HEK293 (cell line): ENCODE measurements around the gene RUFY4.

Experiments used
- CTCF ChIA-PET: fragments of 350-600 bp; formaldehyde crosslinking; extraction: SDS; loops from one replicate; lab custom pipeline; 2021; ENCODE audit warnings: antibody characterized with exemption; lab: Yijun Ruan, JAX
- POLR2A ChIA-PET: fragments of 300-600 bp; formaldehyde crosslinking; extraction: SDS; loops from one replicate; lab custom pipeline; 2020; ENCODE audit warnings: antibody characterized with exemption, inconsistent platforms; lab: Yijun Ruan, JAX
- H3K27ac ChIP-seq: fragments of 200-500 bp; sonication (Bioruptor generic); 2 replicates; pipeline ENCODE4 v1.5.1; 2014; ENCODE audit warnings: low read depth, low read length, control low read depth, inconsistent platforms; ENCODE audit errors: extremely low read depth
- H3K36me3 ChIP-seq, 2 experiments: fragments of 200-500 bp in 1 of 2; sonication (Bioruptor generic) in 1 of 2; 1 replicate in 1 of 2; 2 replicates in 1 of 2; pipeline ENCODE4 v1.5.1; 2014 to 2017; ENCODE audit warnings: inconsistent platforms in 2 of 2, low read length in 2 of 2; ENCODE audit not compliant: control insufficient read depth in 2 of 2, insufficient read depth in 1 of 2
- H3K4me1 ChIP-seq: fragments of 200-500 bp; sonication (Bioruptor generic); 2 replicates; pipeline ENCODE4 v1.5.1; 2014; ENCODE audit warnings: mild to moderate bottlenecking, low read length, inconsistent platforms; ENCODE audit not compliant: control insufficient read depth, insufficient read depth
- H3K4me3 ChIP-seq: 2 replicates; pipeline ENCODE4 v1.5.1; 2011; ENCODE audit warnings: low read depth, mild to moderate bottlenecking, control low read depth, low read length, moderate library complexity
- H3K9me3 ChIP-seq: fragments of 200-500 bp; sonication (Bioruptor generic); 2 replicates; pipeline ENCODE4 v1.5.1; 2014; ENCODE audit warnings: low read depth, low read length, inconsistent platforms; ENCODE audit not compliant: control insufficient read depth, insufficient read depth
- CTCF ChIP-seq: fragments of 450-650 bp; formaldehyde crosslinking; IDR thresholded peaks from 2 replicates; pipeline ENCODE4 v1.5.1; 2016; ENCODE audit warnings: missing biosample characterization, missing genetic modification characterization
- KLF10 ChIP-seq: fragments of 450-650 bp; IDR thresholded peaks from 2 replicates; pipeline ENCODE4 v1.5.1; 2018; ENCODE audit warnings: missing biosample characterization, mild to moderate bottlenecking, missing genetic modification characterization
- KLF8 ChIP-seq: fragments of 450-650 bp; formaldehyde crosslinking; IDR thresholded peaks from 2 replicates; pipeline ENCODE4 v1.5.1; 2016; ENCODE audit warnings: missing biosample characterization, missing genetic modification characterization
- PRDM1 ChIP-seq: fragments of 450-650 bp; formaldehyde crosslinking; IDR thresholded peaks from 2 replicates; pipeline ENCODE4; 2016; ENCODE audit warnings: missing biosample characterization, missing genetic modification characterization
- SP2 ChIP-seq: fragments of 450-650 bp; formaldehyde crosslinking; IDR thresholded peaks from 2 replicates; pipeline ENCODE4 v1.5.1; 2016; ENCODE audit warnings: missing biosample characterization, missing genetic modification characterization
- SP3 ChIP-seq: fragments of 450-650 bp; formaldehyde crosslinking; IDR thresholded peaks from 2 replicates; pipeline ENCODE4 v1.5.1; 2016; ENCODE audit warnings: missing biosample characterization, missing genetic modification characterization
- TSHZ1 ChIP-seq: fragments of 450-650 bp; formaldehyde crosslinking; IDR thresholded peaks from 2 replicates; pipeline ENCODE4 v1.5.1; 2016; ENCODE audit warnings: missing biosample characterization, missing genetic modification characterization, borderline replicate concordance
- ZNF174 ChIP-seq: fragments of 450-650 bp; formaldehyde crosslinking; IDR thresholded peaks from 2 replicates; pipeline ENCODE4 v1.5.0; 2017; ENCODE audit warnings: missing biosample characterization, mild to moderate bottlenecking, missing genetic modification characterization
- ZNF211 ChIP-seq: fragments of 450-650 bp; formaldehyde crosslinking; IDR thresholded peaks from 2 replicates; pipeline ENCODE4 v1.5.1; 2016; ENCODE audit warnings: low read depth, missing biosample characterization, missing genetic modification characterization
- ZNF223 ChIP-seq: fragments of 450-650 bp; formaldehyde crosslinking; IDR thresholded peaks from 2 replicates; pipeline ENCODE4 v1.5.1; 2016; ENCODE audit warnings: missing biosample characterization, missing genetic modification characterization
- ZNF292 ChIP-seq: fragments of 450-650 bp; formaldehyde crosslinking; IDR thresholded peaks from 2 replicates; pipeline ENCODE4 v1.5.1; 2016; ENCODE audit warnings: low read depth, missing biosample characterization, missing genetic modification characterization, borderline replicate concordance
- ZNF324 ChIP-seq: fragments of 450-650 bp; formaldehyde crosslinking; IDR thresholded peaks from 2 replicates; pipeline ENCODE4 v1.5.1; 2016; ENCODE audit warnings: missing biosample characterization, missing genetic modification characterization
- ZNF341 ChIP-seq: fragments of 450-650 bp; formaldehyde crosslinking; IDR thresholded peaks from 2 replicates; pipeline ENCODE4; 2016; ENCODE audit warnings: low read depth, missing biosample characterization, missing genetic modification characterization
- ZNF37A ChIP-seq: fragments of 450-650 bp; IDR thresholded peaks from 2 replicates; pipeline ENCODE4 v1.5.1; 2018; ENCODE audit warnings: missing biosample characterization, missing genetic modification characterization
- ZNF404 ChIP-seq: fragments of 450-650 bp; formaldehyde crosslinking; IDR thresholded peaks from 2 replicates; pipeline ENCODE4 v1.5.1; 2017; ENCODE audit warnings: missing biosample characterization, missing genetic modification characterization
- ZNF426 ChIP-seq: fragments of 450-650 bp; formaldehyde crosslinking; IDR thresholded peaks from 2 replicates; pipeline ENCODE4 v1.5.1; 2017; ENCODE audit warnings: missing biosample characterization, missing genetic modification characterization, mild to moderate bottlenecking, inconsistent platforms, moderate library complexity
- ZNF48 ChIP-seq: fragments of 450-650 bp; formaldehyde crosslinking; IDR thresholded peaks from 2 replicates; pipeline ENCODE4 v1.5.1; 2016; ENCODE audit warnings: missing biosample characterization, missing genetic modification characterization
- ZNF518A ChIP-seq: fragments of 450-650 bp; formaldehyde crosslinking; conservative IDR thresholded peaks from 2 replicates; pipeline ENCODE4 v1.5.1; 2016; ENCODE audit warnings: low read depth, missing biosample characterization, missing genetic modification characterization
- ZNF560 ChIP-seq: fragments of 450-650 bp; formaldehyde crosslinking; IDR thresholded peaks from 2 replicates; pipeline ENCODE4 v1.5.1; 2017; ENCODE audit warnings: missing biosample characterization, missing genetic modification characterization, borderline replicate concordance
- ZNF654 ChIP-seq: fragments of 450-650 bp; formaldehyde crosslinking; IDR thresholded peaks from 2 replicates; pipeline ENCODE4 v1.5.1; 2016; ENCODE audit warnings: low read depth, missing biosample characterization, missing genetic modification characterization
- ZNF837 ChIP-seq: fragments of 450-650 bp; formaldehyde crosslinking; IDR thresholded peaks from 2 replicates; pipeline ENCODE4 v1.5.1; 2016; ENCODE audit warnings: missing biosample characterization, missing genetic modification characterization
- ZNF843 ChIP-seq: fragments of 450-650 bp; formaldehyde crosslinking; IDR thresholded peaks from 2 replicates; pipeline ENCODE4 v1.5.1; 2016; ENCODE audit warnings: missing biosample characterization, missing genetic modification characterization
- TF ChIP-seq, protein P1 (sequence below): fragments of 450-650 bp; formaldehyde crosslinking; IDR thresholded peaks from 2 replicates; pipeline ENCODE4 v1.5.1; 2016; ENCODE audit warnings: missing biosample characterization, missing genetic modification characterization

Gene RUFY4

GRCh38 chr2:218089259-218089658, 20.2 kb downstream of the RUFY4 start:
- CTCF ChIA-PET = no interaction called here
- Histone ChIP-seq H3K4me1 (no peaks in the 10 kb centered on the region), H3K27ac (no peak overlapping the region), H3K36me3 (no peaks in the 10 kb centered on the region), H3K9me3 (no peaks in the 10 kb centered on the region; the same call in 1 of the 2 replicates), H3K4me3 (no peak overlapping the region)
- POLR2A ChIA-PET = no interaction called here
- TF ChIP-seq SP3 (tag by site-specific recombination) (no peak), CTCF (no peak), ZNF843 (no peak), SP2 (tag by site-specific recombination) (no peak), KLF10 (tag by site-specific recombination) (no peak), ZNF341 (tag by site-specific recombination) (no peak), PRDM1 (tag by site-specific recombination) (no peak), ZNF654 (tag by site-specific recombination) (no peak), ZNF837 (no peak), ZNF48 (tag by site-specific recombination) (no peak), ZNF324 (tag by site-specific recombination) (no peak), ZNF426 (tag by site-specific recombination) (no peak), TSHZ1 (tag by site-specific recombination) (no peak), ZNF223 (tag by site-specific recombination) (no peak), ZNF211 (tag by site-specific recombination) (no peak)

- H3K27ac ChIP-seq = no peak overlapping the region
- H3K36me3 ChIP-seq = no peaks in the 10 kb centered on the region
- H3K9me3 ChIP-seq = no peaks in the 10 kb centered on the region
- ChIA-PET POLR2A (no interaction called here), CTCF (interaction anchor here (0.7 kb wide), 1 partner anchor 632 kb away, joined by 3 read pairs; no protein-coding TSS in a partner anchor)
- TF ChIP-seq ZNF174 (tag by site-specific recombination) = no peak
- TF ChIP-seq ZNF292 = no peak
- TF ChIP-seq ZNF560 (tag by site-specific recombination) = no peak
- no peak for TF ChIP-seq ZNF37A (tag by site-specific recombination)
- no peak for TF ChIP-seq ZNF518A (tag by site-specific recombination)
- no peak for TF ChIP-seq ZNF404 (tag by site-specific recombination)
- TF ChIP-seq, protein P1, sequence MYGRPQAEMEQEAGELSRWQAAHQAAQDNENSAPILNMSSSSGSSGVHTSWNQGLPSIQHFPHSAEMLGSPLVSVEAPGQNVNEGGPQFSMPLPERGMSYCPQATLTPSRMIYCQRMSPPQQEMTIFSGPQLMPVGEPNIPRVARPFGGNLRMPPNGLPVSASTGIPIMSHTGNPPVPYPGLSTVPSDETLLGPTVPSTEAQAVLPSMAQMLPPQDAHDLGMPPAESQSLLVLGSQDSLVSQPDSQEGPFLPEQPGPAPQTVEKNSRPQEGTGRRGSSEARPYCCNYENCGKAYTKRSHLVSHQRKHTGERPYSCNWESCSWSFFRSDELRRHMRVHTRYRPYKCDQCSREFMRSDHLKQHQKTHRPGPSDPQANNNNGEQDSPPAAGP = no peak
- no peak for TF ChIP-seq KLF8
- no peaks in the 10 kb centered on the region for H3K4me1 ChIP-seq
- no peak overlapping the region for H3K4me3 ChIP-seq
Measured at GRCh38 chr2:218091746-218092145, 22.7 kb downstream of the RUFY4 start.
